GM18498 (cell line): ENCODE results near the gene PLXND1.
"Not testable (repeated sequence)": the region's sequence is repeated elsewhere in the genome, so short reads cannot be mapped to it uniquely, and the experiment has no call there.

Experiments used
- ATAC-seq: cut with Tn5 transposase; IDR thresholded peaks from one replicate; pipeline ENCODE4 v1.9.1; 2021; ENCODE audit warnings: mild to moderate bottlenecking, moderate library complexity; ENCODE audit not compliant: unreplicated experiment

Gene PLXND1

GRCh38 chr3:129606636-129607390, at the start of gene PLXND1:
Gene PLXND1, minus strand, starts transcription at chr3:129606676. Its CDS starts 37 bp downstream, at chr3:129606639.
- ATAC-seq, result no peak

GRCh38 chr3:129655291-129655700, 48.8 kb upstream of the PLXND1 start:
- ATAC-seq, result no peak

GRCh38 chr3:129654131-129654530, 47.7 kb upstream of the PLXND1 start:
- ATAC-seq, result no peak

GRCh38 chr3:129653019-129653418, 46.5 kb upstream of the PLXND1 start:
- ATAC-seq, result no peak

GRCh38 chr3:129651435-129652202, 45.1 kb upstream of the PLXND1 start:
- ATAC-seq, result no peak

- no peak for ATAC-seq
These were observed 43.9 kb upstream of the PLXND1 start for GRCh38 chr3:129650256-129650872.

GRCh38 chr3:129648391-129648790, 41.9 kb upstream of the PLXND1 start:
- ATAC-seq, result no peak

GRCh38 chr3:129645286-129645685, 38.8 kb upstream of the PLXND1 start:
- no peak for ATAC-seq

- ATAC-seq, result no peak
These were observed 38.4 kb upstream of the PLXND1 start for GRCh38 chr3:129644836-129645235.

GRCh38 chr3:129641567-129642260, 35.2 kb upstream of the PLXND1 start:
- ATAC-seq, result not testable (repeated sequence)

GRCh38 chr3:129640985-129641384, 34.5 kb upstream of the PLXND1 start:
- ATAC-seq, result not testable (repeated sequence)

GRCh38 chr3:129638481-129638880, 32.0 kb upstream of the PLXND1 start:
- no peak for ATAC-seq

- no peak for ATAC-seq
These were observed 29.6 kb upstream of the PLXND1 start for GRCh38 chr3:129636082-129636481.

GRCh38 chr3:129635656-129636055, 29.2 kb upstream of the PLXND1 start:
- no peak for ATAC-seq

- ATAC-seq, result no peak
These were observed 27.4 kb upstream of the PLXND1 start for GRCh38 chr3:129633751-129634481.

GRCh38 chr3:129632977-129633376, 26.5 kb upstream of the PLXND1 start:
- ATAC-seq, result no peak

GRCh38 chr3:129632556-129632955, 26.1 kb upstream of the PLXND1 start:
- no peak for ATAC-seq

- ATAC-seq, result no peak
These were observed 25.6 kb upstream of the PLXND1 start for GRCh38 chr3:129632056-129632455.

- no peak for ATAC-seq
These were observed 22.5 kb upstream of the PLXND1 start for GRCh38 chr3:129629011-129629410.

- no peak for ATAC-seq
These were observed 21.7 kb upstream of the PLXND1 start for GRCh38 chr3:129628169-129628522.
